ENCODE data around the gene AHRR. TPM values are rescaled to one million over a fixed set of nuclear protein-coding genes. Genes with fewer than 3 reads are reported as not detected.

The AHRR gene
- total RNA-seq, 1 experiment from 2014 or later, result 1.9 TPM

DNA sequence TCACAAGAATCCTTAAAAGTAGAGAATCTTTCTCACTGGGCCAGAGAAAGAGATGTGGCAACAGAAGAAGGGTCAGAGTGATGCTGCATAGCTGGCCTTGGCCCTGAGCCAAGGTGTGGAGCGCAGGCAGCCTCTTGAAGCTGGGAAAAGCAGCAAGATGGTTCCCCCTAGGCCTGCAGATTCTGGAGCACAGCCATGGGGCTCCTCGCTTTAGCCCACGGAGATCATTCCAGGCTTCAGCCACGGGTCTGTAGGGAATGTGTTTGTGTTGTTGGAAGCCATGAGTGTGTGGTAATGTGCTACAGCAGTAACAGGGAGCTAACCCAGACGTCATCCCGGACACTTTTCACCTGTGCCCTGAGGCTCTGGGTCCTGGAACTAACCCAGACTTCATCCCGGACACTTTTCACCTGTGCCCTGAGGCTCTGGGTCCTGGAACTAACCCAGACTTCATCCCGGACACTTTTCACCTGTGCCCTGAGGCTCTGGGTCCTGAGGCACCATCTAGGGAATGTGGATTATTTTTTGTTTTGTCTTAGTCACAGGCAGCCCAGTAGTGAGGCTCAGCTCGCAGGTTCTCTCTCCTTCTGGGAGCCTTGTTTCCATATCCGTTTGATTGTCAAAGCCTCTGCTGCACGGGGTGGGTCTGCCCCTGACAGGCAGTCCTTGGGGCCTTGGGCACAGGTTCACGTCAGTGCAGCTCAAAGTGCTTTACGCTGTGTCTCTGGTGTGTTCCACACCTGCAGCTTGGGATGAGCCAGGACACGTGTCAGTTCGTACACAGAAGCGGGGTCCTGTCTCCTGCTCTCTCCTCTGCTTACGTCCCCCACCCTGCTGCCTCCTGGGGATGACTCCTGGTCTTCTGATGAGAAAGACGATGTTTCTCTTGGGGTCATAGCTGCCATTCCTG, 65.2 kb downstream of the AHRR start:
- peak; percentile 85 for TF ChIP-seq EZH2phosphoT487 (IDR thresholded peaks at IDR 0.05; ENCODE audit: borderline replicate concordance, low read length)
- TF ChIP-seq, protein P1, sequence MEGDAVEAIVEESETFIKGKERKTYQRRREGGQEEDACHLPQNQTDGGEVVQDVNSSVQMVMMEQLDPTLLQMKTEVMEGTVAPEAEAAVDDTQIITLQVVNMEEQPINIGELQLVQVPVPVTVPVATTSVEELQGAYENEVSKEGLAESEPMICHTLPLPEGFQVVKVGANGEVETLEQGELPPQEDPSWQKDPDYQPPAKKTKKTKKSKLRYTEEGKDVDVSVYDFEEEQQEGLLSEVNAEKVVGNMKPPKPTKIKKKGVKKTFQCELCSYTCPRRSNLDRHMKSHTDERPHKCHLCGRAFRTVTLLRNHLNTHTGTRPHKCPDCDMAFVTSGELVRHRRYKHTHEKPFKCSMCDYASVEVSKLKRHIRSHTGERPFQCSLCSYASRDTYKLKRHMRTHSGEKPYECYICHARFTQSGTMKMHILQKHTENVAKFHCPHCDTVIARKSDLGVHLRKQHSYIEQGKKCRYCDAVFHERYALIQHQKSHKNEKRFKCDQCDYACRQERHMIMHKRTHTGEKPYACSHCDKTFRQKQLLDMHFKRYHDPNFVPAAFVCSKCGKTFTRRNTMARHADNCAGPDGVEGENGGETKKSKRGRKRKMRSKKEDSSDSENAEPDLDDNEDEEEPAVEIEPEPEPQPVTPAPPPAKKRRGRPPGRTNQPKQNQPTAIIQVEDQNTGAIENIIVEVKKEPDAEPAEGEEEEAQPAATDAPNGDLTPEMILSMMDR (conservative IDR thresholded peaks at IDR 0.05; ENCODE audit: low read depth, low read length), result no peak
- intact Hi-C loops (cut with micrococcal nuclease), result no loop called here
- Histone ChIP-seq H3K27me3 (ENCODE audit: low read length) (no peaks in the 10 kb centered on the region), H3K4me3 (ENCODE audit: low read length) (no peak overlapping the region), H3K79me2 (ENCODE audit: low read length) (no peaks in the 10 kb centered on the region), H2AFZ (ENCODE audit: low read length) (no peak overlapping the region), H3K9me3 (ENCODE audit: low read length) (no peaks in the 10 kb centered on the region), H3K36me3 (ENCODE audit: low read depth, low read length) (no peaks in the 10 kb centered on the region), H3K27ac (ENCODE audit: low read length) (no peak overlapping the region), H3K4me2 (ENCODE audit: low read length) (peak overlapping the region; percentile 63), H3F3A (ENCODE audit: low read length, unreplicated experiment) (peaks cover 5% of the 10 kb centered on the region), H3K9ac (ENCODE audit: low read length) (no peak overlapping the region), H3K9me2 (replicated peaks; ENCODE audit: low read length) (no peaks in the 10 kb centered on the region), H4K20me1 (ENCODE audit: low read length) (no peaks in the 10 kb centered on the region), H3K4me1 (ENCODE audit: insufficient read depth, low read length) (peaks cover 19% of the 10 kb centered on the region)
- POLR2A ChIA-PET (ENCODE audit: unreplicated experiment), result no interaction called here
- DNase-seq (peak; percentile 78), ATAC-seq (peak; percentile 78)
- BruUV-seq (replicated peaks), result no TSS peak
- CTCF ChIA-PET, result no interaction called here

DNA sequence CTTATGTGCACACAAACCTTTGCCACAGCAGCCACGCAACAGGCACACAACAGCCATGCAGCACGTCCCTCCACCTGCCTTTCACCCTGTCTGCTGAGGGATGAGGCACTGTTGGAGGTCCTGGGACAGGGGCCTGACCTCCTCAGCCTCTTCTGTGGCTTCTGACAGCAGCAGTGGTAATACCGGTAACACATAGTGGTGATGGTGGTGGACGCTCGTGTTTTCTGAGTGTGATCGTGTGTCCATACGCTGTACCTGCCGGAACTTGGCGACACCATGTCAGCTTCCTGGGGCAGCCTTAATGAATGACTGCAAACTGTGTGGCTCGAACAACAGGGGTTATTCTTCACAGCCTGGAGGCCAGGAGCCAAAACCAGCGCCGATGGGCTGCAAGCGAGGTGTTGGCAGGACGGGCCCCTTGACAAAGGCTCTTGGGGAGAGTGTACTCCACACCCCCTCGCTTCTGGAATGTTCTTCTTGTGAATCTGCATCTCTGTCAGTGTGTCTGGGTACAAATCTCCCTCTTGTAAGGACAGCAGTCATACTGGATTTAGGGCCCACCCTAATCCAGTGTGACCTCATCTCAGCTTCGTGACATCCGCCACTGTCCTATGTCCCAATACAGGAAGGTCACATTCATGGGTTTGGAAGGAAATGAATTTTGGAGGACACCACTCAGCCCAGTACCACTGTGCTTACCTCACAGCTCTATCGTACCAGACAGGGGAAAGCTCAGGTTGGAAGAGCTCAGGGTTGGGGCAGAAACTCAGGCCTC, 66.2 kb downstream of the AHRR start:
- Histone ChIP-seq H3K27ac (ENCODE audit: low read length) (no peak overlapping the region), H3K4me1 (ENCODE audit: insufficient read depth, low read length) (peaks cover 19% of the 10 kb centered on the region), H3F3A (ENCODE audit: low read length, unreplicated experiment) (peaks cover 5% of the 10 kb centered on the region), H3K9ac (ENCODE audit: low read length) (no peak overlapping the region), H3K9me3 (ENCODE audit: low read length) (no peaks in the 10 kb centered on the region), H3K36me3 (ENCODE audit: low read depth, low read length) (no peaks in the 10 kb centered on the region), H3K4me2 (ENCODE audit: low read length) (peak overlapping the region; percentile 63), H4K20me1 (ENCODE audit: low read length) (no peaks in the 10 kb centered on the region), H3K27me3 (ENCODE audit: low read length) (no peaks in the 10 kb centered on the region), H3K4me3 (ENCODE audit: low read length) (no peak overlapping the region), H3K79me2 (ENCODE audit: low read length) (no peaks in the 10 kb centered on the region), H3K9me2 (replicated peaks; ENCODE audit: low read length) (no peaks in the 10 kb centered on the region), H2AFZ (ENCODE audit: low read length) (no peak overlapping the region)
- ChIA-PET POLR2A (ENCODE audit: unreplicated experiment) (no interaction called here), CTCF (no interaction called here)
- DNase-seq, result no peak
- intact Hi-C loops (cut with micrococcal nuclease), result no loop called here
- TF ChIP-seq, protein P1 (conservative IDR thresholded peaks at IDR 0.05; ENCODE audit: low read depth, low read length), result no peak
- no peak for TF ChIP-seq EZH2phosphoT487 (IDR thresholded peaks at IDR 0.05; ENCODE audit: borderline replicate concordance, low read length)
- no peak for TF ChIP-seq EZH2 (IDR thresholded peaks at IDR 0.05; ENCODE audit: low read length, unreplicated experiment)
- no TSS peak for BruUV-seq (replicated peaks)
- no peak for ATAC-seq
